ENCODE measurements around the gene PLXNB2. TPM values are rescaled to one million over a fixed set of nuclear protein-coding genes. Genes with fewer than 3 reads are reported as not detected.

PLXNB2 gene
- total RNA-seq, 1 experiment from 2014 or later, result 59.5 TPM

DNA sequence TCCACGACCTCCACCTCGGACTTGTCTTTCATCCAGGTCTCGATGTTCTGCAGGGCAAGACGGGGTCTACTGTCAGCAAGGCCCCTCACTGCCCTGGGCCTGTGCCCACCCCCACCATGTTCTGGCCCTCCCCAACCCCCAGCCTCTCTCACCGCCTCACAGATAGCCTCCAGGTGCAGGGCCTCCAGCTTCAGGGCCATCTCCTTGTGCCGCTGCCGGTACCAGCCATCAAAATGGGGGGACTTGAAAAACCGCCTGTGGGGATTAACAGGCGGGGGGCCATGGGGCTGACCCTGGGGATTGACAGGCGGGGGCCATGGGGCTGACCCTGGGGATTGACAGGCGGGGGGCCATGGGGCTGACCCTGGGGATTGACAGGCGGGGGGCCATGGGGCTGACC is 4.9 kb upstream of the PLXNB2 start:
- no peak for DNase-seq (ENCODE audit: low read depth)

DNA sequence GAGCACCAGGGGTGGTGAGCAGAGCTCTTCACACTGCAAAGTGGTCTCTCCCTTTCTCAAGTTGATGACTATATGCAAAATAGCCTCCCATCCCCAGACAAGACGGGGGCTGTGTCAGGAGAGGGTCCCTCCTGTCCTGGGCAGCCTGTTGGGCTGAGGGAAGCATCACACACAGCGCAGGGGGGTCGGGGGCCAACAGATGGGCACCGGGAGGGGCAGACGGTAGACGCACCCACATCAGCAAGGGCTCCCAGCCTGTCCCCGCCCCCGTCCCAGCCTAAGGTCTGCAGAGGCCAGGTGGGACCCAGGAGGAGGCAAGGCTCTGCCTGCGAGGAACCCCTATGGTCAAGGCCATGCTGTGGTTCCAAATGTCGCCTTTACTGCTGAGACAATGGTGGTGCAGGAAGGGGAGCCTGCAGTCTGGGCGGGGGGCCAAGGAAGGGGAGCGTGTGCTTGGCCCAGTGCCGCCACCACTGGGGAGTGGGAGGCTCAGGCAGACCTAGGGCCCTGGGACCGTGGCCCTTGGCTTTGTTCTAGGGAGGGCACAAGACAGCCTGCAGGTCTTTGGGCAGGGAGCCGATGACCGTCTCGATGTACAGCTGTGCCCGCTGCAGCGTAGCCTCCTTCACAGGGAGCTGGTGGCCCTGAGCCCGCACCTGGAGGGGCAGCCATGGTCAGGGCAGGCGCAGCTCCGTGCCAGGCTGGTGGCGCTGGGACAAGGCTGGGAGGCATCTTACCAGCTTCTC is 4.3 kb upstream of the PLXNB2 start:
- no peak for DNase-seq (ENCODE audit: low read depth)

- DNase-seq (ENCODE audit: low read depth), result no peak
Observed at GRCh38 chr22:50310949-50311444, 3.6 kb upstream of the PLXNB2 start.

GRCh38 chr22:50310031-50310722 is 2.7 kb upstream of the PLXNB2 start:
- no peak for DNase-seq (ENCODE audit: low read depth)

- DNase-seq (ENCODE audit: low read depth), result no peak
Observed at GRCh38 chr22:50309601-50309991, 2.1 kb upstream of the PLXNB2 start.

GRCh38 chr22:50308986-50309600 is 1.6 kb upstream of the PLXNB2 start:
- no peak for DNase-seq (ENCODE audit: low read depth)

DNA sequence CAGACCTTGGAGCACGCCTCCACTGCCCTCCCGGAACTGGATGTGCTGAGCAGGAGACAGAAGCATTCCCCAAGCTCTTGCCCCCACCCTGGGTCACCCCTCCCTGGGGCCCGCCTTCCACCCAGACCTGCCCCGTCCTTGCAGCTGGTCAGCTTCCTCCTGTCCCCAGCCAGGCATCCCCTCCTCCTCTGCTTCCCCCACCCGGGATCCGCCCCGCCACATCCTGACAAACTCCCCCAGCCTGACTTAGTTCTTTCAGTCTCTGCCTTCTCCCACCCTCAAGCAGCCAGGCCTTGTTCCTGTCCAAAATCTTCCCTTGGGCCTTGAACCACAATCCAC is 1.1 kb upstream of the PLXNB2 start:
- no peak for DNase-seq (ENCODE audit: low read depth)

DNA sequence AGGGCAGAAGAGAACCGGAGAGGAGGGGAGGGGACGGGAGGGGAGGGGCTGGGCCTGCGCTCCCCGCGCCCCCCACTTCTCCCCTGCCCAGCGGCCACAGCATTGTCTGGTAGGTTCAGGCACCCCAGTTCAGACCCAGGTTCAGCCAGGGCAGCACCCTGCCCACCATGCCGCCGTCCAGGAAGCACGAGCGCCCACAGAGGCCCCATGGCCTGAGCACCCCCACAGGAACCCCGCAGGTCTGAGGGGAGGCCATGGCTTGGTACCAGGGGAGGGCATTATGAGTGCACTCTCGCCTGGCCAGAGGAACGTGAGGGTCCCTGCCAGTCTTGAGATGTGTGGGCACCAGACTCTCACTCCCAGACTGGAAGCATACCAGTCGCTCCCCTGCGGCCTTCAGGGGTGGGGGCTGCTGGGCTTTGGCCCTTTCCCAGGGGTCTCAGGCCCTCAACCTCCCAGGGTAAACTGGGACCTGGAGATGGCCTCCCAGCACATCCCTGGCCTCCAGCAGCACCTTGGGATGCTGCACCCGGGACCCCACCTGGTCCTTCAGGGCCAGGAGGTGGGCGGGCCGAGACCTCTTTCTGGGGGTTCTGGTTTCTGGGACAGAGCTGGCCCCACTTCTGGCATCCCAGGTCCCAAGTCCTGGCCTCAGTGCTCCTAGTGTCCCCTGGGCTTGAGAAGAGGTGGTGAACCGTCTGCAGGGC is 597 bp upstream of the PLXNB2 start:
- DNase-seq (ENCODE audit: low read depth), result no peak

GRCh38 chr22:50305923-50306566 is 1.4 kb downstream of the PLXNB2 start:
- peak; percentile 93 for DNase-seq (ENCODE audit: low read depth)

DNA sequence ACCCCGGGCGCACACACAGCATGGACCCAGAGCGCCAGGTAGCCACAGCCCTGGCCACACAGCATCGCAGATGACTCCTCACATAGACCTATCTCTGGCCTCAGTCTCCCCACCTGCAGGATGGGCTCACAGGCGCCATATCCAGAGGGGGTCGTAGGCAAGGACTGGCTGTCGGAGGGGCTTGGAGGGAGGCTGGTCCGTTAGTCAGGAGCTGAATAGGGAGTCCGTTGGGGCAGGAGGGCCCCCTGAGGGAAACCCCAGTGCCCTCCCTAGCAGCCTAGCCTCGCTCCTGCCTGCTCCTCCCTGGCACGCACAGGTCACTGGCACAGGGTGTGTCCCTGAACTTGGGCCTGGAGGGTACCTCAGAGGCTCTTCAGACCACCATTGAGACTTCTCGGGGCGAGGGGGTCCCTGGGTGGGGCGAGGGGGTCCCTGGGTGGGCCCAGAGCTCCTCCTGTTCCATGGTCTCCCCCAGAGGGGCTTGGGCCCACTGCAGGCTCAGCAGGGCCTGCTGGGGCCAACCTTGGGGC is 2.0 kb downstream of the PLXNB2 start:
- DNase-seq (ENCODE audit: low read depth), result no peak

- no peak for DNase-seq (ENCODE audit: low read depth)
Observed at GRCh38 chr22:50304528-50305392, 2.7 kb downstream of the PLXNB2 start.

GRCh38 chr22:50303848-50304527 is 3.5 kb downstream of the PLXNB2 start:
- no peak for DNase-seq (ENCODE audit: low read depth)

GRCh38 chr22:50303515-50303847 is 4.0 kb downstream of the PLXNB2 start:
- no peak for DNase-seq (ENCODE audit: low read depth)

DNA sequence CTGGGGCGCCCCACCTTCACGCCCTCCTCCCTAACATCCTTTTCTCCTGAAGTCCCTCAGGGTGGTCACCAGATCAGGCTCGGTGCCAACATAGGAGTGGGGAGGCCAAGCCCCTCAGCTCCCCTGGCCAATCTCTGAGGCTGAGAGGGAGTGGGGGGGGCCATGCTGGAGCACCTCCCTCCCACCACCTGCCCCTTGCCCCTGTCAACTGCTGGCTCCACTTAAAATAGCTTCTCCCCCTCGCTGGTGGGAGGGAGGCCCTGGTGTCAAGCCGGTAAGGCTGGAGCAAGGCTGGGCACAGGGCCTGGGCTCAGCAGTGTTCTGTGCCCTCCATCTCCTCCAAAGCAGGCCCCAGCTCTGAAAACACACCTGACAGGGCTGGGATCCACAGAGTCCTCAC is 4.9 kb downstream of the PLXNB2 start:
- no peak for DNase-seq (ENCODE audit: low read depth)

- DNase-seq (ENCODE audit: low read depth), result no peak
Observed at GRCh38 chr22:50302041-50302541, 5.4 kb downstream of the PLXNB2 start.

DNA sequence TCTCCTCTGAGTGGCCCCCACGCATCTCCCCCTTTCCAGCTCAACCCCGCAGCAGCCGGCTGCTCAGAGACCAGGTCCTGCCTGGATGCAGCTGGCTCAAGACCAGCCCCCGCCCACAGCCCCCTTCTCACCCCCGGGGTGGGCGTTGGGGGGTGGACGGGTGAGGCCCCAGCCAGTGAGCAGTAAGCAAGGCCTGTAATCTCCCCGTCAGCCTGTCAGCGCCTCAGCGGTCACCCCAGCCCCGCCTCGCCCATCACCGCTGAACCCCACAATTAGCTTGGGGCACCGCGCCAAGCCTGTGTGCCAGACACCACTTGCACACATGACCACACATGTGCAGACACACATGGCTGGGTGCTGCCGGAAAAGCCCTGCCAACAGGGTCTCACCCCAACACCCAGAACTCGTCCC is 5.9 kb downstream of the PLXNB2 start:
- DNase-seq (ENCODE audit: low read depth), result no peak

GRCh38 chr22:50300620-50301257 is 6.7 kb downstream of the PLXNB2 start:
- no peak for DNase-seq (ENCODE audit: low read depth)

DNA sequence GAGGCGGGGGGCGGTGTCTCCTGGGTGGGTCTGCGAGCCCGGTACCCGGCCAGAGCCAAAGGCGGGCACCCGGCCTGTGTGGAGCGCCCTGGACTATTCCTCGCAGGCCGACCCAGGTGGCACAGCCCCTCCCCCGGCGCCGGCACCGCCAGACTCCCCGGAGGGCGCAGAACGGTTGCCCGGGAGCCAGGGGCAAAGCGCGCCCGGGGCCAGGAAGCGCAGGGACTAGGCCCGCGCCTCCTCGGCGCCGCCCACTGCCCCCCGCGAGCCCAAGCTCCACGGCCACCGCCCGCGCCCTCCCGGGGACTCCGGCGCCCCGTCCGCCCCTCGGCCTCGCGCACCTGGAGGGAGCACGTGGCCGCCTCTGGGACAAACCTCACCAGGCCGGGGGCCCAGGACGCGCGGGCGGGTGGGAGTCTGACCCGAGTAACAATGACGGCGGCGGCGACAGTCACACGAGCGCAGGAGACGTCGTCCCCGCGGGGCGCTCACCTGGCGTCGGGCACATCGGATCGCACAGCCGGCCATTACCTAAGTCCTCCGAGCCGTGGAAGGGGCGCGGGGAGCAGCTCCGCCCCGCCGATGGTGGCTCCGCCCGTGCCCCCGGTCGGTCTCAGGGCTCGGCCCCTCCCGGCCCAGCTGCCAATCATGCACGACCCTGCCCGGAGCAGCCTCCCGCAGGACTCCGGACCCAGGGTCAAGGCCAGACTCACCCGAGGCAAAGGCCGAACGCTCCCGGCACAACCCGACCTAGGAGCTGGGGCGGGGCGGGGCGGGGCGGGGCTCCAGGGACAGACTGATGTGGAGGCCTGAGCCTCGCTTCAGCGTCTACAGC is 7.4 kb downstream of the PLXNB2 start:
- DNase-seq (ENCODE audit: low read depth), result no peak
